Activated CD8-positive, alpha-beta T cell treated with anti-CD3 and anti-CD28 coated beads for 36 hours (primary cell): Measurements from ENCODE around the gene SDK2. TPM values are rescaled to one million over a fixed set of nuclear protein-coding genes. Genes with fewer than 3 reads are reported as not detected.

Experiments
- ATAC-seq: fragments of 200-7000 bp; cut with Tn5 transposase; one replicate; pipeline ENCODE4 v1.10.0; 2021; ENCODE audit warnings: mild to moderate bottlenecking, moderate library complexity
- CTCF ChIA-PET: fragments of 350-600 bp; sonication (Branson Sonifier 250); formaldehyde crosslinking; loops from one replicate; lab custom pipeline; 2021; ENCODE audit warnings: antibody characterized with exemption; lab: Charles Lee
- POLR2A ChIA-PET: fragments of 350-600 bp; sonication (Branson Sonifier 250); formaldehyde crosslinking; loops from one replicate; lab custom pipeline; 2021; ENCODE audit warnings: antibody characterized with exemption; lab: Charles Lee
- DNase-seq: peaks from one replicate; pipeline ENCODE4 v3.0.0-alpha.2; 2020
- H3K27ac Mint-ChIP-seq: one replicate; pipeline ENCODE4 v1.8.0; 2021; ENCODE audit warnings: mild to moderate bottlenecking, mixed read lengths
- H3K27me3 Mint-ChIP-seq: one replicate; pipeline ENCODE4 v1.8.0; 2021; ENCODE audit warnings: mixed read lengths
- H3K36me3 Mint-ChIP-seq: one replicate; pipeline ENCODE4 v1.8.0; 2021; ENCODE audit warnings: low read depth, mixed read lengths
- H3K4me1 Mint-ChIP-seq: one replicate; pipeline ENCODE4 v1.8.0; 2021; ENCODE audit warnings: low read depth, mixed read lengths
- H3K4me3 Mint-ChIP-seq: one replicate; pipeline ENCODE4 v1.8.0; 2021; ENCODE audit warnings: mild to moderate bottlenecking, moderate library complexity, mixed read lengths
- H3K9me3 Mint-ChIP-seq: one replicate; pipeline ENCODE4 v1.8.0; 2021; ENCODE audit warnings: mixed read lengths
- CTCF ChIP-seq: fragments of 200-600 bp; IDR thresholded peaks from one replicate; pipeline ENCODE4 v1.8.0; 2022; ENCODE audit warnings: antibody characterized with exemption, mild to moderate bottlenecking
- intact Hi-C: fragments of 100-400 bp; cut with micrococcal nuclease; formaldehyde crosslinking; loops from one replicate; pipeline ENCODE4 v1.10.0; 2022
- total RNA-seq, 2 experiments: library from RNA; stranded (reverse); gene quantifications; one replicate each; pipeline ENCODE4 v1.2.3, GENCODE V29; 2021

Gene SDK2
- total RNA-seq, 2 experiments from 2014 or later = 3.2 to 3.3 TPM

GRCh38 chr17:73663614-73664013, 19.4 kb upstream of the SDK2 start:
- no peak for TF ChIP-seq CTCF
- no peak for DNase-seq
- no peak overlapping the region for H3K27ac Mint-ChIP-seq
- H3K9me3 Mint-ChIP-seq = no peaks in the 10 kb centered on the region
- H3K4me3 Mint-ChIP-seq = no peak overlapping the region
- peaks cover 22% of the 10 kb centered on the region for H3K4me1 Mint-ChIP-seq
- ATAC-seq = no peak
- ChIA-PET CTCF (interaction anchor here (1.0 kb wide), 1 partner anchor 8 kb away, joined by 4 read pairs; no protein-coding TSS in a partner anchor), POLR2A (no interaction called here)
- intact Hi-C loops = no loop called here
- no peaks in the 10 kb centered on the region for H3K36me3 Mint-ChIP-seq
- H3K27me3 Mint-ChIP-seq = no peaks in the 10 kb centered on the region

GRCh38 chr17:73660366-73660765, 16.1 kb upstream of the SDK2 start:
- ChIA-PET POLR2A (no interaction called here), CTCF (interaction anchor here (1.2 to 2.7 kb wide), 2 partner anchors 14 to 51 kb away, joined by 3 to 14 read pairs; no protein-coding TSS in a partner anchor)
- intact Hi-C loops = no loop called here
- no peaks in the 10 kb centered on the region for H3K9me3 Mint-ChIP-seq
- no peak overlapping the region for H3K27ac Mint-ChIP-seq
- no peaks in the 10 kb centered on the region for H3K27me3 Mint-ChIP-seq
- no peak for ATAC-seq
- TF ChIP-seq CTCF = no peak
- H3K4me1 Mint-ChIP-seq = no peaks in the 10 kb centered on the region
- no peak for DNase-seq
- H3K36me3 Mint-ChIP-seq = no peaks in the 10 kb centered on the region
- H3K4me3 Mint-ChIP-seq = no peak overlapping the region

GRCh38 chr17:73658821-73659515, 14.7 kb upstream of the SDK2 start:
- ChIA-PET POLR2A (no interaction called here), CTCF (interaction anchor here (0.8 kb wide), 1 partner anchor 51 kb away, joined by 3 read pairs; no protein-coding TSS in a partner anchor)
- no peak for TF ChIP-seq CTCF
- DNase-seq = no peak
- Mint-ChIP-seq H3K27ac (no peak overlapping the region), H3K9me3 (peaks cover 11% of the 10 kb centered on the region), H3K4me3 (no peak overlapping the region), H3K36me3 (peaks cover 6% of the 10 kb centered on the region), H3K4me1 (no peaks in the 10 kb centered on the region), H3K27me3 (no peaks in the 10 kb centered on the region)
- no peak for ATAC-seq
- intact Hi-C loops = no loop called here

GRCh38 chr17:73657473-73658116, 13.3 kb upstream of the SDK2 start:
- ATAC-seq (no peak), DNase-seq (peak; percentile 42)
- POLR2A ChIA-PET = no interaction called here
- Mint-ChIP-seq H3K4me3 (no peak overlapping the region), H3K27me3 (no peaks in the 10 kb centered on the region), H3K9me3 (peaks cover 18% of the 10 kb centered on the region), H3K27ac (no peak overlapping the region), H3K36me3 (peaks cover 6% of the 10 kb centered on the region), H3K4me1 (no peaks in the 10 kb centered on the region)
- CTCF ChIA-PET = no interaction called here
- peak; percentile 38 for TF ChIP-seq CTCF
- intact Hi-C loops = no loop called here

GRCh38 chr17:73654241-73654640, 10.0 kb upstream of the SDK2 start:
- CTCF ChIA-PET = no interaction called here
- POLR2A ChIA-PET = interaction anchor here (0.6 kb wide), 1 partner anchor 10 kb away, joined by 3 read pairs; the partner anchor contains the start of gene SDK2
- H3K36me3 Mint-ChIP-seq = peaks cover 6% of the 10 kb centered on the region
- no peak for TF ChIP-seq CTCF
- ATAC-seq = no peak
- H3K4me1 Mint-ChIP-seq = no peaks in the 10 kb centered on the region
- DNase-seq = no peak
- no peak overlapping the region for H3K27ac Mint-ChIP-seq
- intact Hi-C loops = loop anchor here (5.0 kb wide), 1 partner anchor 58 kb away; no protein-coding TSS in a partner anchor
- no peaks in the 10 kb centered on the region for H3K27me3 Mint-ChIP-seq
- H3K4me3 Mint-ChIP-seq = no peak overlapping the region
- H3K9me3 Mint-ChIP-seq = peaks cover 18% of the 10 kb centered on the region
